Activated T-cell treated with anti-CD3 and anti-CD28 coated beads, Interleukin-2, amount 50 U/mL, for 72 hours (primary cell): ENCODE data around the gene PPP6R1. TPM values are rescaled to one million over a fixed set of nuclear protein-coding genes. Genes with fewer than 3 reads are reported as not detected.

Experiments
- ATAC-seq, 2 donors: fragments of 150-1000 bp; cut with Tn5 transposase; replicated peaks in 1 of 2; 2 replicates each; pipeline ENCODE4 v1.10.0; 2021; ENCODE audit warnings: moderate library complexity in 2 of 2, mild to moderate bottlenecking in 1 of 2
- DNase-seq, 2 donors: peaks; one replicate each; pipeline ENCODE4 v3.0.0; 2021 to 2022; ENCODE audit warnings: mixed read lengths in 1 of 2
- H3K27ac Mint-ChIP-seq: one replicate; pipeline ENCODE4 v1.8.0; 2022; ENCODE audit warnings: mild to moderate bottlenecking, moderate library complexity, mixed read lengths
- H3K27me3 Mint-ChIP-seq: one replicate; pipeline ENCODE4 v1.8.0; 2022; ENCODE audit warnings: low read depth, mixed read lengths
- H3K36me3 Mint-ChIP-seq, 2 donors: one replicate each; pipeline ENCODE4 v1.8.0; 2022; ENCODE audit warnings: mixed read lengths in 2 of 2, mild to moderate bottlenecking in 1 of 2; ENCODE audit not compliant: insufficient read depth in 2 of 2
- H3K4me1 Mint-ChIP-seq: one replicate; pipeline ENCODE4 v1.8.0; 2022; ENCODE audit warnings: low read depth, mixed read lengths
- H3K4me3 Mint-ChIP-seq, 2 donors: one replicate each; pipeline ENCODE4 v1.8.0; 2022; ENCODE audit warnings: mild to moderate bottlenecking in 2 of 2, mixed read lengths in 2 of 2, moderate library complexity in 2 of 2
- H3K9me3 Mint-ChIP-seq, 2 donors: one replicate each; pipeline ENCODE4 v1.8.0; 2022; ENCODE audit warnings: mixed read lengths in 2 of 2
- total RNA-seq, 2 donors: library from RNA; stranded (reverse); gene quantifications; one replicate each; pipeline ENCODE4 v1.2.3, GENCODE V29; 2022

The PPP6R1 gene
- total RNA-seq, 2 donors from 2014 or later: 177 to 202 TPM

DNA sequence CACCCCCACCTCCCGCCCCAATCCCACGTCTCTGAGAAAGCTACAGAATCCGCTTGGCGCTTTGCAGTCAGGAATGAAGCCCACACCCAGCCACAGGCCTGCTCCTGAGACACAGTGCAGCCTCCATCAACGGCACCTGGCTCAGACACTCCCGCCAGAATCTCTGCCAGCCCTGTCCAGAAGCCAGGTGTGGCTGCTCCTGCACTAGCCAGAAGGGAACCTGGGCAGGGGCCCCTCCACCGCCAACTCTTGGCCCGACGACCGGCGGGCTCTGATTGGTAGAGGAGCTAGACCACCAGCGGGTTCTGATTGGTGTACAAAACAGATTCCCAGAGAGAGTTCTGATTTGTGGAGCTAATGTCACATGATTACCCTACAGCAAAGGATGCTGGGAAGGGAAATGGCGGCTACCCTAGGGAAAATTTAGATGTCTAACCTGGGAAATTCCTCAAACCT is 2.9 kb upstream of the PPP6R1 start:
- Mint-ChIP-seq H3K36me3 (peaks cover 16 to 17% of the 10 kb centered on the region in 2 donors), H3K9me3 (peaks cover 3 to 4% of the 10 kb centered on the region in 2 donors), H3K4me3 (no peak overlapping the region), H3K4me1 (peaks cover 20% of the 10 kb centered on the region), H3K27me3 (no peaks in the 10 kb centered on the region), H3K27ac (no peak overlapping the region)
- DNase-seq (no peak), ATAC-seq (no peak)

DNA sequence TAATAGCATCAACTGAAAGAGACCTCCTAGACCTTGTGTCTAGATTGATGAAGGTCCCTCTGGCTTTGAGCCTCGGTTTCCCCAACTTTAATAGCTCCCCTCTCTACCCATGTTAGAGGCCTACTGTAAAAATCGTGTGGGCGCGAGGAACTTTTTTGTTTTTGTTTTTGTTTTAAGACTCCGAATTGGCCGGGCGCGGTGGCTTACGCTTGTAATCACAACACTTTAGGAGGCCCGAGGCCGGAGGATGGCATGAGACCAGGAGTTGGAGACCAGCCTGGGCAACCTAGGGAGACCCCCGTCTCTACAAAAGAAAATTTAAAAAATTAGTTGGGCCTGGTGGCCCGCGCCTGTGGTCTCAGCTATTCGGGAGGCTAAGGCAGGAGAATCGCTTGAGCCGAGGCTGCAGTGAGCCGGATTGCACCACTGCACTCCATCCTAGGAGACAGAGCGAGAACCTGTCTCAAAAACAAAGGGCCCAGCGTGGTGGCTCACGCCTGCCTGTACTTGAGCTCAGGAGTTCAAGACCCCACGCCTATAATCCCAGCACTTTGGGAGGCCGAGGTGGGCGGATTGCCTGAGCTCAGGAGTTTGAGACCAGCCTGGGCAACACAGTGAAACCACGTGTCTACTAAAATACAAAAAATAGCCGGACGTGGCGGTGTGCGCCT is 858 bp upstream of the PPP6R1 start:
- peaks cover 40% of the 10 kb centered on the region for H3K4me1 Mint-ChIP-seq
- peak overlapping the region; percentile 100 for H3K27ac Mint-ChIP-seq
- peaks cover 18 to 24% of the 10 kb centered on the region in 2 donors for H3K36me3 Mint-ChIP-seq
- peak overlapping the region; percentile 82 to 98 for H3K4me3 Mint-ChIP-seq
- no peak for ATAC-seq
- DNase-seq: no peak
- no peaks in the 10 kb centered on the region for H3K9me3 Mint-ChIP-seq
- H3K27me3 Mint-ChIP-seq: no peaks in the 10 kb centered on the region

DNA sequence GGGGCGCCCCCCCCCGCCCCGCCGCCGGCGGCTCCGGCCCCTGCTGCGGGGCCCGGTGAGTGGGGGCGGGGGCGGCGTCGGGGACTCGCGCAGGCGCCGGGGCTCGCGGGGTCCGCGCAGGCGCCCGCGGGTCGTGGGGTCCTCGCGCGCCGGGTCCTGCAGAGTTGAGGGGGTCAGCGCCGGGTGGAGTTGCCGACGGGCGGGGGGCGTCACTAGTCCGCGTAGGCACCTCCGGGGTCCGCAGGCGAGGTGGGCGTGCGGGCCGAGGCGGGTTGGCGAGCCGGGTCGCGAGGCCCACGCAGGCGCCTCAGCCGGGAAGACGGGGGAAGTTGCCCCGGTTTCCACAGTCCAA is 365 bp downstream of the PPP6R1 start:
- Mint-ChIP-seq H3K36me3 (peaks cover 18 to 26% of the 10 kb centered on the region in 2 donors), H3K27me3 (no peaks in the 10 kb centered on the region), H3K4me1 (peaks cover 46% of the 10 kb centered on the region), H3K4me3 (peak overlapping the region; percentile 82 to 98), H3K9me3 (no peaks in the 10 kb centered on the region), H3K27ac (no peak overlapping the region)
- ATAC-seq (peak; percentile 13 to 21), DNase-seq (peak; percentile 60 to 65)

- peaks cover 53% of the 10 kb centered on the region for H3K4me1 Mint-ChIP-seq
- peaks cover 18 to 27% of the 10 kb centered on the region in 2 donors for H3K36me3 Mint-ChIP-seq
- H3K4me3 Mint-ChIP-seq: peak overlapping the region; percentile 96 to 97
- ATAC-seq (no peak), DNase-seq (peak; percentile 36 to 38)
- H3K27ac Mint-ChIP-seq: peak overlapping the region; percentile 94
- no peaks in the 10 kb centered on the region for H3K9me3 Mint-ChIP-seq
- H3K27me3 Mint-ChIP-seq: no peaks in the 10 kb centered on the region
Observed at GRCh38 chr19:55257461-55258420, 1.1 kb downstream of the PPP6R1 start.

GRCh38 chr19:55256562-55257460 is 2.0 kb downstream of the PPP6R1 start:
- ATAC-seq (no peak), DNase-seq (peak in 1 of 2 donors; percentile 9)
- peaks cover 62% of the 10 kb centered on the region for H3K4me1 Mint-ChIP-seq
- H3K27ac Mint-ChIP-seq: peak overlapping the region; percentile 94
- no peaks in the 10 kb centered on the region for H3K9me3 Mint-ChIP-seq
- H3K4me3 Mint-ChIP-seq: peak overlapping the region; percentile 96 to 97
- no peaks in the 10 kb centered on the region for H3K27me3 Mint-ChIP-seq
- H3K36me3 Mint-ChIP-seq: peaks cover 17 to 23% of the 10 kb centered on the region in 2 donors

GRCh38 chr19:55255618-55256423 is 3.0 kb downstream of the PPP6R1 start:
- ATAC-seq (peak; percentile 33 to 37), DNase-seq (peak; percentile 67 to 69)
- H3K27ac Mint-ChIP-seq: peak overlapping the region; percentile 94
- H3K4me3 Mint-ChIP-seq: peak overlapping the region; percentile 96 to 97
- peaks cover 72% of the 10 kb centered on the region for H3K4me1 Mint-ChIP-seq
- peaks cover 17 to 24% of the 10 kb centered on the region in 2 donors for H3K36me3 Mint-ChIP-seq
- H3K9me3 Mint-ChIP-seq: no peaks in the 10 kb centered on the region
- no peaks in the 10 kb centered on the region for H3K27me3 Mint-ChIP-seq

GRCh38 chr19:55254625-55254977 is 4.2 kb downstream of the PPP6R1 start:
- peaks cover 74% of the 10 kb centered on the region for H3K4me1 Mint-ChIP-seq
- ATAC-seq (no peak), DNase-seq (no peak)
- peak overlapping the region; percentile 96 to 97 for H3K4me3 Mint-ChIP-seq
- no peaks in the 10 kb centered on the region for H3K27me3 Mint-ChIP-seq
- no peaks in the 10 kb centered on the region for H3K9me3 Mint-ChIP-seq
- H3K36me3 Mint-ChIP-seq: peaks cover 17 to 26% of the 10 kb centered on the region in 2 donors
- peak overlapping the region; percentile 94 for H3K27ac Mint-ChIP-seq

DNA sequence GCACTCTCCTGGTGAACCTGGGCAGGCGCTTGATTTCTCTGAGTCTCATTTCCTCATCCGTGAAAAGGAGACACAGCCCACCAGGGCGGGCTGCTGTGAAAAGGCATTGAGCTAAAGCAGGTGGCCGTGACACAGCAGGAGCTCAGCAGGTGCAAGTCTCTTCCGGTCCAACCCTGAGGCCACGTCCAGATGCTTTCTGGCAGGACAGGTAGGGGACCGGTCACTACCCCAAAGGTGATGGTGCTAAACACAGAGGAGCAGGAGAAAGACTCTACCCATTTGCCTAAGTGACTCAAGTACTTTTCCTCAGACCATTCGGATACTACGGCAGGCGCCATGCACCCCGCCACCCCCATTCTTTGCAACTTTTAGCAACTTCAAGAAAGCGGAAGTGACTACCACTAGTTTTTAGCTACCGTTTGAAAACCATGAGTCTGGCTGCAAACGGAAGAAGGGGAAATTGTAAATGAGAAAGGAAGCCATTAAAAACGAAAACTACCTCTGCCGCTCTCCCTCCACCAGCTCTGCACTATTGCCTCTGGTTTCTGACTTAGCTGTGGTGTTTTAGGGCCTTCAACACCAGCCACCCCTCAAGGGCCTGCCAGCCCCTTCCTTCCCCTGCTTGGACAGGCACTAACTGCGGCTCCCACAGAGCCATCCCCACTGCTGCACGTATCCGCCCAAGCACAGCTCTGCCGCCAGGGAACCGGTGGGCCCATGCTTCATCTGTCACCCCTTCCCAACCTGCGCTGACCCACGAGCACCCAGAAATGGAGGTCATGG is 4.8 kb downstream of the PPP6R1 start:
- Mint-ChIP-seq H3K4me1 (peaks cover 68% of the 10 kb centered on the region), H3K4me3 (peak overlapping the region; percentile 96 to 97), H3K9me3 (no peaks in the 10 kb centered on the region), H3K27ac (peak overlapping the region; percentile 94), H3K27me3 (no peaks in the 10 kb centered on the region), H3K36me3 (peaks cover 15 to 26% of the 10 kb centered on the region in 2 donors)
- peak; percentile 26 to 29 for ATAC-seq
- peak; percentile 63 to 68 for DNase-seq

GRCh38 chr19:55252760-55253663 is 5.8 kb downstream of the PPP6R1 start:
- H3K27me3 Mint-ChIP-seq: no peaks in the 10 kb centered on the region
- peak overlapping the region; percentile 96 to 97 for H3K4me3 Mint-ChIP-seq
- ATAC-seq (no peak), DNase-seq (no peak)
- peak overlapping the region; percentile 94 for H3K27ac Mint-ChIP-seq
- H3K36me3 Mint-ChIP-seq: peaks cover 13 to 27% of the 10 kb centered on the region in 2 donors
- no peaks in the 10 kb centered on the region for H3K9me3 Mint-ChIP-seq
- H3K4me1 Mint-ChIP-seq: peaks cover 68% of the 10 kb centered on the region

DNA sequence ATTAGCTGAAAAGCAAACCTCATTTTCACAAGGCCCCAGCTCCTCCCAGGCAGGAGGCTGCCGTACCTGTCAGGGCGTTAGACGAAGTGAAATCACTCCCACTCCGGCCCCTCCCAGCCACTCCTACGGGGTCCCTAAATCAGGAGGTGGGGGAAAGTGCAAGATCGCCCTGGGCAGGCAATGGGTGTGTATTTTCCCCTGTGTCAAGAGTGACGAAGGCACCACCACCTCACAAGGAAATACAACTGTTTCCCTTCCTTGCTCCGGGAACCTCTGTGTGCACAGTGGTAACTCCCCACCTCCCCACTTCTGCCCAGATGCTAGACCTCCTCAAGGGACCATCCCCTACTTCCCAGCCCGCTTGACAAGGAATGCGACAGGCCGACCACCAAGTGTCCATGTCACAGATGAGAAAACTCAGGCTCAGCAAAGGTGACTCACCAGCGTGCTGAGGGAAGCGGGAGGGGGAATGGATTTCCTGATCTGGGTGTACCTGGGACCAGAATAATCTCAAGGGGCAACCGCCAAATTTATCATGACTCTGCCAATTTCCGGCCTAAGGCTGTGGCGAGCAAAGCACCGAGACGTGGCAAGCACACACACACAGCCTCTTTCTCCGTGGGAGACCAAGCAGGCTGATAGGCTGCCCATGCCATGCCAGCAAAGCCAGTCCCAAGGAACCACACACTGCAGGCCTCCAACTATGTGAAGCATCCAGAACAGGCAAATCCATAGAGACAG is 7.3 kb downstream of the PPP6R1 start:
- DNase-seq (peak; percentile 48 to 55), ATAC-seq (peak; percentile 19 to 38)
- peaks cover 56% of the 10 kb centered on the region for H3K4me1 Mint-ChIP-seq
- no peaks in the 10 kb centered on the region for H3K27me3 Mint-ChIP-seq
- peak overlapping the region; percentile 82 for H3K27ac Mint-ChIP-seq
- peak overlapping the region; percentile 85 to 97 for H3K4me3 Mint-ChIP-seq
- H3K36me3 Mint-ChIP-seq: peaks cover 8 to 25% of the 10 kb centered on the region in 2 donors
- no peaks in the 10 kb centered on the region for H3K9me3 Mint-ChIP-seq
